PC-9 (cell line): Measurements from ENCODE around the gene CMTM2.

ENCODE experiments used
- EZH2 ChIP-seq: fragments of 200-600 bp; sonication (generic); IDR thresholded peaks from 2 replicates; pipeline ENCODE4 v1.8.0; 2017; ENCODE audit warnings: antibody characterized with exemption, low read depth
- TF ChIP-seq, protein P1 (sequence below): fragments of 200-600 bp; sonication (generic); conservative IDR thresholded peaks from 2 replicates; pipeline ENCODE4 v1.6.1; 2017; ENCODE audit warnings: mixed run types, antibody characterized with exemption, mild to moderate bottlenecking, moderate library complexity

DNA sequence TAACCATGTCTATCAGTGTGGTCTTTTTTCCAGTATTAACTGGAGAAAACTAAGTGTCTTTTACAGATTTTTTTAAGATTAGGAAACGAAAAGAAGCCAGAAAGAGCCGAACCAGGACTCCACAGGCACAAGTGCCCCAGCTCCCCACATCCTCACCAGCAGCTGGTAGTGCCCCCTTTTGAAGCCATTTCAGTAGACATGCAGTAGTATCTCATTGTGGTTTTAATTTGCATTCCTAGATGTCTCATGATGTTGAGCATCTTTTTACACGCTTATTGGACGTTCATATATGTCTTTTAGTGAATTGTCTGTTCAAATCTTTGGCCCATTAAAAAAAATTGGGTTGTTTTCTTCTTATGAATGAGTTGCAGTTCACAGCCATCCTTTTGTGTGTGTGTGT, 20.5 kb downstream of the CMTM2 start:
- TF ChIP-seq, protein P1, sequence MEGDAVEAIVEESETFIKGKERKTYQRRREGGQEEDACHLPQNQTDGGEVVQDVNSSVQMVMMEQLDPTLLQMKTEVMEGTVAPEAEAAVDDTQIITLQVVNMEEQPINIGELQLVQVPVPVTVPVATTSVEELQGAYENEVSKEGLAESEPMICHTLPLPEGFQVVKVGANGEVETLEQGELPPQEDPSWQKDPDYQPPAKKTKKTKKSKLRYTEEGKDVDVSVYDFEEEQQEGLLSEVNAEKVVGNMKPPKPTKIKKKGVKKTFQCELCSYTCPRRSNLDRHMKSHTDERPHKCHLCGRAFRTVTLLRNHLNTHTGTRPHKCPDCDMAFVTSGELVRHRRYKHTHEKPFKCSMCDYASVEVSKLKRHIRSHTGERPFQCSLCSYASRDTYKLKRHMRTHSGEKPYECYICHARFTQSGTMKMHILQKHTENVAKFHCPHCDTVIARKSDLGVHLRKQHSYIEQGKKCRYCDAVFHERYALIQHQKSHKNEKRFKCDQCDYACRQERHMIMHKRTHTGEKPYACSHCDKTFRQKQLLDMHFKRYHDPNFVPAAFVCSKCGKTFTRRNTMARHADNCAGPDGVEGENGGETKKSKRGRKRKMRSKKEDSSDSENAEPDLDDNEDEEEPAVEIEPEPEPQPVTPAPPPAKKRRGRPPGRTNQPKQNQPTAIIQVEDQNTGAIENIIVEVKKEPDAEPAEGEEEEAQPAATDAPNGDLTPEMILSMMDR: no peak
- no peak for TF ChIP-seq EZH2
